IMR-90 (cell line): ENCODE measurements around the gene STRN. TPM values are rescaled to one million over a fixed set of nuclear protein-coding genes. Genes with fewer than 3 reads are reported as not detected.
A peak's percentile ranks its signal among the peaks of the same experiment; 100 is the strongest.

ENCODE experiments used
- ATAC-seq: fragments of 200-7000 bp; cut with Tn5 transposase; 2 replicates; pipeline ENCODE4 v1.9.1; 2020; ENCODE audit warnings: low read depth, mild to moderate bottlenecking, moderate library complexity
- BruUV-seq: library from RNA; stranded (reverse); fragments of 400-500 nt; replicated peaks from 2 replicates; lab custom pipeline; 2021; lab: Mats Ljungman, UMichigan
- CTCF ChIA-PET: fragments of 300-600 bp; formaldehyde crosslinking; extraction: SDS; loops from one replicate; lab custom pipeline; 2021; ENCODE audit warnings: antibody characterized with exemption; lab: Yijun Ruan, JAX
- POLR2A ChIA-PET: fragments of 300-600 bp; sonication (Branson Sonifier 250); formaldehyde crosslinking; loops from one replicate; lab custom pipeline; 2022; ENCODE audit warnings: antibody characterized with exemption; ENCODE audit not compliant: unreplicated experiment; lab: Charles Lee
- DNase-seq: peaks from one replicate; pipeline ENCODE4 v3.0.0; 2013
- H2AFZ ChIP-seq: replicated peaks from 2 replicates; pipeline ENCODE3; 2013; ENCODE audit warnings: low read length, mild to moderate bottlenecking; ENCODE audit not compliant: poor library complexity
- H2AK5ac ChIP-seq: 2 replicates; pipeline ENCODE4 v1.6.1; 2013; ENCODE audit warnings: low read depth, low read length, inconsistent platforms
- H2AK9ac ChIP-seq: replicated peaks from 2 replicates; pipeline ENCODE3; 2013; ENCODE audit warnings: mild to moderate bottlenecking, low read depth, low read length, moderate library complexity; ENCODE audit not compliant: poor library complexity
- H2BK120ac ChIP-seq: 2 replicates; pipeline ENCODE4 v1.6.1; 2013; ENCODE audit warnings: low read depth, low read length, inconsistent platforms
- H2BK15ac ChIP-seq: 3 replicates; pipeline ENCODE4 v1.6.1; 2013; ENCODE audit warnings: low read depth, low read length, inconsistent platforms
- H2BK20ac ChIP-seq: 2 replicates; pipeline ENCODE4 v1.6.1; 2013; ENCODE audit warnings: low read depth, mild to moderate bottlenecking, inconsistent platforms, low read length, moderate library complexity
- H2BK5ac ChIP-seq: 2 replicates; pipeline ENCODE4 v1.6.1; 2013; ENCODE audit warnings: mild to moderate bottlenecking, low read depth, low read length, inconsistent platforms; ENCODE audit not compliant: poor library complexity, severe bottlenecking
- H3K14ac ChIP-seq: replicated peaks from 2 replicates; pipeline ENCODE4 v1.6.1; 2013; ENCODE audit warnings: low read depth, low read length, inconsistent platforms
- H3K18ac ChIP-seq: 2 replicates; pipeline ENCODE4 v1.6.1; 2013; ENCODE audit warnings: low read depth, low read length, control low read depth
- H3K23ac ChIP-seq: 2 replicates; pipeline ENCODE4 v1.6.1; 2013; ENCODE audit warnings: low read depth, low read length, inconsistent platforms
- H3K27ac ChIP-seq: 2 replicates; pipeline ENCODE4 v1.5.1; 2013; ENCODE audit warnings: mild to moderate bottlenecking, control low read depth, low read length; ENCODE audit not compliant: insufficient read depth
- H3K27me3 ChIP-seq: 2 replicates; pipeline ENCODE4 v1.6.1; 2013; ENCODE audit warnings: low read length; ENCODE audit not compliant: control insufficient read depth, insufficient read depth
- H3K36me3 ChIP-seq: 2 replicates; pipeline ENCODE4 v1.6.1; 2013; ENCODE audit warnings: low read length, mixed read lengths; ENCODE audit not compliant: control insufficient read depth, insufficient read depth
- H3K4ac ChIP-seq: 2 replicates; pipeline ENCODE4 v1.6.1; 2013; ENCODE audit warnings: low read depth, low read length, inconsistent platforms
- H3K4me1 ChIP-seq: 2 replicates; pipeline ENCODE4 v1.6.1; 2013; ENCODE audit warnings: low read length, mixed read lengths; ENCODE audit not compliant: control insufficient read depth, insufficient read depth
- H3K4me2 ChIP-seq: 2 replicates; pipeline ENCODE4 v1.6.1; 2013; ENCODE audit warnings: low read depth, mild to moderate bottlenecking, control low read depth, low read length, moderate library complexity
- H3K4me3 ChIP-seq: 2 replicates; pipeline ENCODE4 v1.5.1; 2013; ENCODE audit warnings: low read depth, mild to moderate bottlenecking, control low read depth, low read length, moderate library complexity; ENCODE audit not compliant: insufficient read depth
- H3K56ac ChIP-seq: 2 replicates; pipeline ENCODE4 v1.6.1; 2013; ENCODE audit warnings: low read length, inconsistent platforms; ENCODE audit not compliant: insufficient read depth; ENCODE audit errors: extremely low read depth
- H3K79me1 ChIP-seq, 2 experiments: 2 replicates each; pipeline ENCODE4 v1.6.1; 2013; ENCODE audit warnings: low read length in 2 of 2, inconsistent platforms in 1 of 2, low read depth in 1 of 2
- H3K9ac ChIP-seq: 2 replicates; pipeline ENCODE4 v1.6.1; 2013; ENCODE audit warnings: low read depth, low read length, control low read depth
- H3K9me1 ChIP-seq: 2 replicates; pipeline ENCODE4 v1.6.1; 2013; ENCODE audit warnings: low read length, inconsistent platforms; ENCODE audit not compliant: insufficient read depth
- H3K9me3 ChIP-seq: 2 replicates; pipeline ENCODE4 v1.6.1; 2013; ENCODE audit warnings: low read length; ENCODE audit not compliant: control insufficient read depth, insufficient read depth
- H4K20me1 ChIP-seq: 2 replicates; pipeline ENCODE4 v1.6.1; 2013; ENCODE audit warnings: low read length, inconsistent platforms; ENCODE audit not compliant: insufficient read depth
- H4K5ac ChIP-seq: 2 replicates; pipeline ENCODE4 v1.6.1; 2013; ENCODE audit warnings: mild to moderate bottlenecking, low read depth, low read length, control low read depth
- H4K8ac ChIP-seq, 2 experiments: 2 replicates each; pipeline ENCODE4 v1.6.1; 2013; ENCODE audit warnings: low read depth in 2 of 2, low read length in 2 of 2, control low read depth in 1 of 2, inconsistent platforms in 1 of 2
- H4K91ac ChIP-seq: 2 replicates; pipeline ENCODE4 v1.6.1; 2013; ENCODE audit warnings: low read depth, low read length, inconsistent platforms; ENCODE audit not compliant: insufficient read depth
- CHD1 ChIP-seq: IDR thresholded peaks from 2 replicates; pipeline ENCODE4 v1.6.1; 2012; ENCODE audit warnings: low read depth, low read length, improper control_type of control experiment
- CTCF ChIP-seq: conservative IDR thresholded peaks from 2 replicates; pipeline ENCODE4 v1.5.1; 2012; ENCODE audit warnings: mild to moderate bottlenecking, low read depth, low read length, improper control_type of control experiment
- RFX5 ChIP-seq: IDR thresholded peaks from 2 replicates; pipeline ENCODE4 v1.8.0; 2012; ENCODE audit warnings: low read depth, mild to moderate bottlenecking, low read length, moderate library complexity
- SMC3 ChIP-seq: fragments of 150-350 bp; IDR thresholded peaks from 2 replicates; pipeline ENCODE4 v1.6.1; 2016; ENCODE audit warnings: low read depth, mild to moderate bottlenecking, antibody characterized with exemption, low read length, moderate library complexity
- WGBS, 2 experiments: methylation state at CpG; one replicate each; pipeline versions ENCODE4 v1.1.5 to v1.1.7; 2013; ENCODE audit warnings: missing lambda C conversion rate in 2 of 2; ENCODE audit not compliant: insufficient read length in 1 of 2; ENCODE audit errors: extremely low coverage in 2 of 2; 5-methylcytosine and 5-hydroxymethylcytosine counted together
- dilution Hi-C: fragments of 300-500 bp; cut with HindIII; formaldehyde crosslinking; loops from one replicate; pipeline ENCODE4 v1.14.3; 2018; ENCODE audit warnings: low sequenced_read_pairs; ENCODE audit not compliant: unreplicated experiment
- in situ Hi-C: fragments of 300-500 bp; cut with MboI; formaldehyde crosslinking; loops from 3 replicates; pipeline ENCODE4 v1.14.3; 2019; ENCODE audit warnings: low sequenced_read_pairs, inconsistent platforms, mixed read lengths
- intact Hi-C: fragments of 100-400 bp; cut with micrococcal nuclease; formaldehyde crosslinking; loops from 2 replicates; pipeline ENCODE4 v1.10.0; 2022
- polyA plus RNA-seq, 3 experiments: library from polyadenylated mRNA; depleted of rRNA; stranded (reverse); fragments of >200 nt; gene quantifications; 2 replicates each; pipeline ENCODE4 v1.2.3, GENCODE V29; 2012; ENCODE audit warnings: low replicate concordance in 1 of 3
- total RNA-seq: library from RNA; depleted of rRNA; stranded (reverse); fragments of >200 nt; gene quantifications from 2 replicates; pipeline ENCODE4 v1.2.3, GENCODE V29; 2012

Gene STRN
- total and polyA plus RNA-seq, 2 of the 4 experiments (the other 2 are of a cell fraction) = 5.1 to 23.3 TPM

- no peak overlapping the region for H3K27ac ChIP-seq
- peaks cover 23% of the 10 kb centered on the region; the same call in 1 of the 2 replicates for H4K20me1 ChIP-seq
- no peak for DNase-seq
Measured at GRCh38 chr2:36960005-36960675, 6.2 kb downstream of the STRN start.

More at GRCh38 chr2:36960005-36960675, 6.2 kb downstream of the STRN start:
- Histone ChIP-seq H4K5ac (no peak overlapping the region), H3K9me3 (no peaks in the 10 kb centered on the region), H2AK5ac (no peak overlapping the region), H2BK5ac (no peak overlapping the region), H2AK9ac (no peak overlapping the region), H3K27me3 (no peaks in the 10 kb centered on the region), H3K14ac (0 out of 2 replicates have a peak overlapping the region, but pooled peaks have one; percentile 18), H3K4me1 (peaks cover 5% of the 10 kb centered on the region), H2BK20ac (no peak overlapping the region), H3K4me3 (no peak overlapping the region), H3K56ac (no peak overlapping the region), H3K18ac (no peak overlapping the region), H3K79me1 (peaks cover 22 to 71% of the 10 kb centered on the region in 2 experiments), H2BK120ac (no peak overlapping the region), H3K4me2 (no peak overlapping the region), H2BK15ac (no peak overlapping the region), H3K4ac (no peak overlapping the region), H3K9ac (no peak overlapping the region), H2AFZ (no peak overlapping the region), H3K9me1 (peaks cover 2% of the 10 kb centered on the region; the same call in 1 of the 2 replicates), H4K8ac (no peak overlapping the region), H4K91ac (no peak overlapping the region), H3K23ac (no peak overlapping the region), H3K36me3 (no peaks in the 10 kb centered on the region)
- TF ChIP-seq CTCF (no peak), SMC3 (no peak), RFX5 (no peak), CHD1 (no peak)
- no CpG with 5 or more reads among the region's 2 CpGs for WGBS, 2 experiments
- no TSS peak for BruUV-seq
- ChIA-PET CTCF (interaction anchor here (0.6 kb wide), 1 partner anchor 169 kb away, joined by 3 read pairs; no protein-coding TSS in a partner anchor), POLR2A (no interaction called here)
- ATAC-seq = peak; percentile 57
- dilution Hi-C loops (no loop called here), in situ Hi-C loops (no loop called here), intact Hi-C loops (no loop called here)
